GM19240 (cell line): Measurements from ENCODE around the gene PDLIM7.

Experiments
- DNase-seq: peaks from one replicate; pipeline ENCODE4 v3.0.0; 2011; ENCODE audit warnings: low spot score; ENCODE audit not compliant: insufficient read length

PDLIM7 gene

GRCh38 chr5:177507165-177507564 is 9.8 kb upstream of the PDLIM7 start:
- no peak for DNase-seq

- no peak for DNase-seq
These were observed 7.7 kb upstream of the PDLIM7 start for GRCh38 chr5:177505075-177505474.

GRCh38 chr5:177504086-177505056 is 7.0 kb upstream of the PDLIM7 start:
- no peak for DNase-seq

- no peak for DNase-seq
These were observed 6.1 kb upstream of the PDLIM7 start for GRCh38 chr5:177503351-177504085.

GRCh38 chr5:177502886-177503285 is 5.5 kb upstream of the PDLIM7 start:
- no peak for DNase-seq

GRCh38 chr5:177501874-177502678 is 4.7 kb upstream of the PDLIM7 start:
- DNase-seq, result no peak

- DNase-seq, result peak; percentile 80
These were observed 3.5 kb upstream of the PDLIM7 start for GRCh38 chr5:177500685-177501522.

- DNase-seq, result no peak
These were observed 2.4 kb upstream of the PDLIM7 start for GRCh38 chr5:177499842-177500241.

GRCh38 chr5:177498013-177498787 is 796 bp upstream of the PDLIM7 start:
- no peak for DNase-seq

- DNase-seq, result no peak
These were observed 595 bp downstream of the PDLIM7 start for GRCh38 chr5:177496727-177497291.

- no peak for DNase-seq
These were observed 1.2 kb downstream of the PDLIM7 start for GRCh38 chr5:177496070-177496726.

GRCh38 chr5:177495243-177496060 is 2.0 kb downstream of the PDLIM7 start:
- DNase-seq, result no peak

- no peak for DNase-seq
These were observed 2.8 kb downstream of the PDLIM7 start for GRCh38 chr5:177494346-177495195.

GRCh38 chr5:177493795-177494345 is 3.5 kb downstream of the PDLIM7 start:
- no peak for DNase-seq

GRCh38 chr5:177492841-177493240 is 4.6 kb downstream of the PDLIM7 start:
- no peak for DNase-seq

GRCh38 chr5:177491983-177492746 is 5.2 kb downstream of the PDLIM7 start:
- DNase-seq, result no peak
